SU-DHL-6 (cell line): ENCODE measurements around the gene VWA7.

Experiments
- H2AFZ ChIP-seq: fragments of 200-600 bp; sonication (generic); 2 replicates; pipeline ENCODE4 v1.6.1; 2014; ENCODE audit warnings: low read depth, mild to moderate bottlenecking, moderate library complexity, mixed read lengths, antibody characterized with exemption, low read length; ENCODE audit not compliant: severe bottlenecking
- H3F3A ChIP-seq: fragments of 200-600 bp; shearing (Covaris generic); 2 replicates; pipeline ENCODE4 v1.6.0; 2016; ENCODE audit warnings: antibody characterized with exemption, mild to moderate bottlenecking; ENCODE audit not compliant: insufficient read depth
- H3K27ac ChIP-seq: fragments of 200-600 bp; sonication (generic); 2 replicates; pipeline ENCODE4 v1.5.1; 2016; ENCODE audit warnings: low read depth, mild to moderate bottlenecking, low read length, moderate library complexity, mixed read lengths
- H3K27me3 ChIP-seq: fragments of 200-600 bp; sonication (generic), shearing (Covaris generic); 2 replicates; pipeline ENCODE4 v1.6.0; 2014; ENCODE audit warnings: mild to moderate bottlenecking, low read length
- H3K36me3 ChIP-seq: fragments of 200-600 bp; sonication (generic); 2 replicates; pipeline ENCODE4 v1.6.1; 2014; ENCODE audit warnings: mild to moderate bottlenecking, low read length, mixed read lengths
- H3K4me2 ChIP-seq: fragments of 300-600, 200-600 bp; shearing (Covaris generic), sonication (generic); 2 replicates; pipeline ENCODE4 v1.6.0; 2014; ENCODE audit warnings: low read length, low read depth, mild to moderate bottlenecking; ENCODE audit not compliant: poor library complexity, severe bottlenecking
- H3K4me3 ChIP-seq: fragments of 200-600 bp; sonication (generic); 2 replicates; pipeline ENCODE4 v1.5.1; 2014; ENCODE audit warnings: antibody characterized with exemption, low read length, mild to moderate bottlenecking, mixed read lengths; ENCODE audit not compliant: insufficient read depth, poor library complexity, severe bottlenecking
- H3K79me2 ChIP-seq: fragments of 200-600 bp; sonication (generic); 2 replicates; pipeline ENCODE4 v1.6.1; 2014; ENCODE audit warnings: mild to moderate bottlenecking, low read length, moderate library complexity; ENCODE audit not compliant: insufficient read depth
- H3K9ac ChIP-seq: fragments of 200-600 bp; sonication (generic); 2 replicates; pipeline ENCODE4 v1.7.0; 2014; ENCODE audit warnings: mild to moderate bottlenecking, low read length
- H3K9me2 ChIP-seq: fragments of 200-600 bp; sonication (generic); replicated peaks from 2 replicates; pipeline ENCODE4 v1.6.1; 2014; ENCODE audit warnings: low read length; ENCODE audit not compliant: insufficient read depth
- H3K9me3 ChIP-seq: fragments of 200-600 bp; sonication (generic); 2 replicates; pipeline ENCODE4 v1.6.1; 2014; ENCODE audit warnings: low read length, mixed read lengths; ENCODE audit not compliant: insufficient read depth
- H4K20me1 ChIP-seq: fragments of 200-600 bp; sonication (generic); 2 replicates; pipeline ENCODE4 v1.6.1; 2014; ENCODE audit warnings: low read depth, mild to moderate bottlenecking, antibody characterized with exemption, low read length, moderate library complexity, mixed read lengths
- EZH2phosphoT487 ChIP-seq: fragments of 200-600 bp; sonication (generic), shearing (Covaris generic); conservative IDR thresholded peaks from 2 replicates; pipeline ENCODE4 v1.6.1; 2018; ENCODE audit warnings: mild to moderate bottlenecking, antibody characterized with exemption, low read length, moderate library complexity, mixed read lengths
- TF ChIP-seq, protein P1 (sequence below): fragments of 200-600 bp; sonication (generic); IDR thresholded peaks from one replicate; pipeline ENCODE4 v1.5.1; 2017; ENCODE audit warnings: antibody characterized with exemption, mild to moderate bottlenecking, low read length, moderate library complexity; ENCODE audit not compliant: insufficient read depth, poor library complexity, severe bottlenecking

Gene VWA7

GRCh38 chr6:31725502-31726350, 51.4 kb downstream of the VWA7 start:
- peaks cover 10% of the 10 kb centered on the region for H3F3A ChIP-seq
- H3K27ac ChIP-seq, result no peak overlapping the region
- TF ChIP-seq, protein P1, sequence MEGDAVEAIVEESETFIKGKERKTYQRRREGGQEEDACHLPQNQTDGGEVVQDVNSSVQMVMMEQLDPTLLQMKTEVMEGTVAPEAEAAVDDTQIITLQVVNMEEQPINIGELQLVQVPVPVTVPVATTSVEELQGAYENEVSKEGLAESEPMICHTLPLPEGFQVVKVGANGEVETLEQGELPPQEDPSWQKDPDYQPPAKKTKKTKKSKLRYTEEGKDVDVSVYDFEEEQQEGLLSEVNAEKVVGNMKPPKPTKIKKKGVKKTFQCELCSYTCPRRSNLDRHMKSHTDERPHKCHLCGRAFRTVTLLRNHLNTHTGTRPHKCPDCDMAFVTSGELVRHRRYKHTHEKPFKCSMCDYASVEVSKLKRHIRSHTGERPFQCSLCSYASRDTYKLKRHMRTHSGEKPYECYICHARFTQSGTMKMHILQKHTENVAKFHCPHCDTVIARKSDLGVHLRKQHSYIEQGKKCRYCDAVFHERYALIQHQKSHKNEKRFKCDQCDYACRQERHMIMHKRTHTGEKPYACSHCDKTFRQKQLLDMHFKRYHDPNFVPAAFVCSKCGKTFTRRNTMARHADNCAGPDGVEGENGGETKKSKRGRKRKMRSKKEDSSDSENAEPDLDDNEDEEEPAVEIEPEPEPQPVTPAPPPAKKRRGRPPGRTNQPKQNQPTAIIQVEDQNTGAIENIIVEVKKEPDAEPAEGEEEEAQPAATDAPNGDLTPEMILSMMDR, result no peak
- TF ChIP-seq EZH2phosphoT487, result no peak
- no peak overlapping the region for H3K9ac ChIP-seq
- no peak overlapping the region for H3K4me3 ChIP-seq
- no peaks in the 10 kb centered on the region for H3K9me3 ChIP-seq
- no peaks in the 10 kb centered on the region for H3K9me2 ChIP-seq
- no peaks in the 10 kb centered on the region for H3K36me3 ChIP-seq
- no peaks in the 10 kb centered on the region for H3K27me3 ChIP-seq
- no peaks in the 10 kb centered on the region for H4K20me1 ChIP-seq
- H3K79me2 ChIP-seq, result no peaks in the 10 kb centered on the region
- H3K4me2 ChIP-seq, result no peak overlapping the region
- no peak overlapping the region for H2AFZ ChIP-seq

- Histone ChIP-seq H3K9ac (no peak overlapping the region), H3K27ac (no peak overlapping the region), H3K4me3 (no peak overlapping the region), H2AFZ (no peak overlapping the region), H4K20me1 (no peaks in the 10 kb centered on the region), H3K9me3 (no peaks in the 10 kb centered on the region), H3K9me2 (no peaks in the 10 kb centered on the region), H3K27me3 (no peaks in the 10 kb centered on the region), H3K36me3 (no peaks in the 10 kb centered on the region), H3K79me2 (no peaks in the 10 kb centered on the region), H3F3A (peaks cover 4% of the 10 kb centered on the region; the same call in 1 of the 2 replicates), H3K4me2 (no peak overlapping the region)
- TF ChIP-seq, protein P1, result no peak
- no peak for TF ChIP-seq EZH2phosphoT487
Measured at GRCh38 chr6:31723980-31724691, 53.0 kb downstream of the VWA7 start.

DNA sequence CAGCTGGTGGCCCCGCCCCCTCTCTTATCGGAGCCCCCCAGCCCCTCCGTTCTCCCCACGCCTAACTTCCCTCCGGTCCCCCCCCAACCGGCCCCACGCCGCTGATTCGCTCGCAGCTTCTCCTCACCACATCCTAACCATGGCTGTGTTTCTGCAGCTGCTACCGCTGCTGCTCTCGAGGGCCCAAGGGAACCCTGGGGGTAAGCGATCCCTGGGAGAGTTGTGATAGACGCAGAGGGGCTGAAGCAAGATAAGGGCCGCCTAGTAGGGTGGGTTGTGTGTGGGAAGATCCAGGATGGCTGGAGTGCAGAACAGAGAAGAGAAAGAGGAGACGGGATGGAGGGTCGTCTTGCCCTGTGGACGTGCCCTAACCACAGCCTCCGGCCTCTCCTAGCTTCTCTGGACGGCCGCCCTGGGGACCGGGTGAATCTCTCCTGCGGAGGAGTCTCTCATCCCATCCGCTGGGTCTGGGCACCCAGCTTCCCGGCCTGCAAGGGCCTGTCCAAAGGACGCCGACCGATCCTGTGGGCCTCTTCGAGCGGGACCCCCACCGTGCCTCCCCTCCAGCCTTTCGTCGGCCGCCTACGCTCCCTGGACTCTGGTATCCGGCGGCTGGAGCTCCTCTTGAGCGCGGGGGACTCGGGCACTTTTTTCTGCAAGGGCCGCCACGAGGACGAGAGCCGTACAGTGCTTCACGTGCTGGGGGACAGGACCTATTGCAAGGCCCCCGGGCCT, 53.7 kb downstream of the VWA7 start, which contains the start of gene MPIG6B:
Gene MPIG6B (plus strand): TSS at position 129 of the 735 bp plus-strand sequence. CDS start 11 bp downstream, at position 140.
- TF ChIP-seq, protein P1, result no peak

More for the DNA sequence above, 53.7 kb downstream of the VWA7 start, which contains the start of gene MPIG6B:
- Histone ChIP-seq H4K20me1 (no peaks in the 10 kb centered on the region), H3K4me3 (no peak within 1 kb of the TSS), H3F3A (peaks cover 4% of the 10 kb centered on the region; the same call in 1 of the 2 replicates), H3K27ac (no peak within 1 kb of the TSS), H3K4me2 (no peak within 1 kb of the TSS), H3K36me3 (no peaks in the 10 kb centered on the region), H3K9ac (no peak within 1 kb of the TSS), H3K79me2 (no peaks in the 10 kb centered on the region), H3K9me3 (no peaks in the 10 kb centered on the region), H2AFZ (no peak within 1 kb of the TSS), H3K9me2 (no peaks in the 10 kb centered on the region), H3K27me3 (no peaks in the 10 kb centered on the region)
